Heart right ventricle (tissue), 16 donors: ENCODE results near the gene RRP8. TPM values are rescaled to one million over a fixed set of nuclear protein-coding genes. Genes with fewer than 3 reads are reported as not detected.

Source experiments
- ATAC-seq, 8 donors: fragments of 200-7000 bp; cut with Tn5 transposase; one replicate each; pipeline ENCODE4 v1.9.1; 2020; ENCODE audit warnings: mild to moderate bottlenecking in 8 of 8, moderate library complexity in 8 of 8, moderate number of reproducible peaks in 1 of 8
- DNase-seq, 2 donors: peaks; one replicate each; pipeline ENCODE4 v3.0.0-alpha.2; 2020
- H3K27ac ChIP-seq, 10 donors: fragments of 200-600 bp; sonication (generic) in 2 of 10; one replicate each; pipeline versions ENCODE4 v1.5.0 to v1.8.0; 2020 to 2022; ENCODE audit warnings: mild to moderate bottlenecking in 3 of 10
- H3K27me3 ChIP-seq, 7 donors: fragments of 200-600 bp; one replicate each; pipeline ENCODE4 v1.8.0; 2021 to 2022; ENCODE audit warnings: mild to moderate bottlenecking in 2 of 7
- H3K36me3 ChIP-seq, 9 donors: fragments of 200-600 bp; sonication (generic) in 1 of 9; one replicate each; pipeline versions ENCODE4 v1.5.0 to v1.8.0; 2020 to 2022; ENCODE audit warnings: mild to moderate bottlenecking in 2 of 9
- H3K4me1 ChIP-seq, 9 donors: fragments of 200-600 bp; sonication (generic) in 1 of 9; one replicate each; pipeline versions ENCODE4 v1.5.0 to v1.8.0; 2020 to 2022; ENCODE audit warnings: mild to moderate bottlenecking in 4 of 9
- H3K4me3 ChIP-seq, 10 donors: fragments of 200-600 bp; sonication (generic) in 2 of 10; one replicate each; pipeline versions ENCODE4 v1.5.0 to v1.8.0; 2020 to 2022; ENCODE audit warnings: mild to moderate bottlenecking in 7 of 10, moderate library complexity in 2 of 10
- H3K9me3 ChIP-seq, 11 donors: fragments of 200-600 bp in 10 of 11; sonication (generic) in 2 of 11; one replicate each; pipeline versions ENCODE4 v1.5.0 to v1.8.0; 2013 to 2022; ENCODE audit warnings: mild to moderate bottlenecking in 2 of 11, control low read depth in 1 of 11, moderate library complexity in 1 of 11
- WGBS, 2 donors: extraction: QIAGEN DNeasy Blood & Tissue Kit; methylation state at CpG; one replicate each; pipeline ENCODE4 v1.1.7; 2013; ENCODE audit warnings: inconsistent platforms in 1 of 2; 5-methylcytosine and 5-hydroxymethylcytosine counted together
- intact Hi-C, 10 donors: fragments of 100-400 bp; cut with DNase I; formaldehyde crosslinking; loops; one replicate each; pipeline versions ENCODE4 v1.11.1 to v1.14.2; 2022
- long read RNA-seq, 3 donors: library from polyadenylated mRNA; unstranded; transcript quantifications; one replicate each; pipeline ENCODE4 v2.0.0, GENCODE V29; 2020 to 2021
- polyA plus RNA-seq, 2 donors: library from polyadenylated mRNA; stranded (reverse); fragments of 200-250 nt; gene quantifications; one replicate each; pipeline ENCODE4 v1.2.3, GENCODE V29; 2013
- total RNA-seq, 10 donors: library from RNA; stranded (reverse); fragmentation: NEBNext Ultra II Directional in 3 of 10; extraction: Animal tissue kit (Norgen Biotek cat#: 25700) in 3 of 10; gene quantifications; one replicate each; pipeline versions ENCODE4 v1.2.1 to v1.2.4, GENCODE V29; 2021 to 2023
- TF ChIP-seq, protein P1 (sequence below), 9 donors: fragments of 200-600 bp; sonication (generic) in 2 of 9; IDR thresholded peaks; one replicate each; pipeline versions ENCODE4 v1.5.0 to v1.8.0; 2021 to 2022; ENCODE audit warnings: antibody characterized with exemption in 9 of 9, mild to moderate bottlenecking in 5 of 9, moderate library complexity in 1 of 9
- donor health status: Arrhythmogenic right ventricular cardiomyopathy.
- donor health status: ischemic (EF 13 %, LVEDD 7.1; RV severe dilation, severe dysfunction).
- donor health status: healthy with polysubstance abuse.
- donor health status: DM: no; HTN: yes; CAD: no.
- donor health status: DM: no; HTN: no; CAD: no.
- donor health status: ischemic (EF 25% LVEDD 6.9; RV normal size, moderate dysfunction).
- donor health status: ischemic (EF 25% LVEDD 5.7; RV mildly dilated, moderate dysfunction).
- donor health status: healthy.
- donor health status: DM: yes; HTN: yes; CAD: no.
- donor health status: Ischemic cardiomyopathy.
- donor health status: ischemic (EF 35%, LVEDD 5.7; RV mildly dilated, moderate dysfunction).
- donor health status: nonischemic (EF 11% LVEDD 7.7; RV severe dilation, severe dysfunction).
- donor health status: DM: yes; HTN: yes; CAD: no.
- donor health status: PGD.
- donor health status: ischemic (EF 29% LVEDD 5.4; RV normal size, mild dysfunction).
- donor health status: nonischemic (EF 23%, LVEDD 6.1; RV moderate dilation, normal function).

Gene RRP8
- total RNA-seq (10 to 100 TPM; 12.1 to 23.3 (median 20.5) TPM), polyA plus RNA-seq (10 to 100 TPM; 16.1 to 23.0 TPM)
- long read RNA-seq, donor 1, full-length matches to known transcripts = 19 of 28 reads
- long read RNA-seq, donor 1, partial matches to known transcripts = 1 of 28 reads
- long read RNA-seq, donor 1, other reads (novel, unspliced or antisense) = 8 of 28 reads
- long read RNA-seq, donor 2, full-length matches to known transcripts = 13 of 21 reads
- long read RNA-seq, donor 2, partial matches to known transcripts = 2 of 21 reads
- long read RNA-seq, donor 2, other reads (novel, unspliced or antisense) = 6 of 21 reads
- long read RNA-seq, donor 3, full-length matches to known transcripts = 31 of 57 reads
- long read RNA-seq, donor 3, partial matches to known transcripts = 5 of 57 reads
- long read RNA-seq, donor 3, other reads (novel, unspliced or antisense) = 21 of 57 reads

- peak; percentile 85 to 94 (median 92) for ATAC-seq
- WGBS, 2 donors = 0 to 1% methylated on average over 68 to 72 of the region's 72 CpGs
- Histone ChIP-seq H3K27ac (peak within 1 kb of the TSS; percentile 93 to 99 (median 97)), H3K4me1 (peaks cover 15 to 80% (median 69%) of the 10 kb centered on the region in 9 donors), H3K9me3 (no peaks in the 10 kb centered on the region), H3K27me3 (no peaks in the 10 kb centered on the region), H3K4me3 (peak within 1 kb of the TSS; percentile 63 to 97 (median 82)), H3K36me3 (peaks cover 0 to 51% (median 31%) of the 10 kb centered on the region in 9 donors)
- TF ChIP-seq, protein P1, sequence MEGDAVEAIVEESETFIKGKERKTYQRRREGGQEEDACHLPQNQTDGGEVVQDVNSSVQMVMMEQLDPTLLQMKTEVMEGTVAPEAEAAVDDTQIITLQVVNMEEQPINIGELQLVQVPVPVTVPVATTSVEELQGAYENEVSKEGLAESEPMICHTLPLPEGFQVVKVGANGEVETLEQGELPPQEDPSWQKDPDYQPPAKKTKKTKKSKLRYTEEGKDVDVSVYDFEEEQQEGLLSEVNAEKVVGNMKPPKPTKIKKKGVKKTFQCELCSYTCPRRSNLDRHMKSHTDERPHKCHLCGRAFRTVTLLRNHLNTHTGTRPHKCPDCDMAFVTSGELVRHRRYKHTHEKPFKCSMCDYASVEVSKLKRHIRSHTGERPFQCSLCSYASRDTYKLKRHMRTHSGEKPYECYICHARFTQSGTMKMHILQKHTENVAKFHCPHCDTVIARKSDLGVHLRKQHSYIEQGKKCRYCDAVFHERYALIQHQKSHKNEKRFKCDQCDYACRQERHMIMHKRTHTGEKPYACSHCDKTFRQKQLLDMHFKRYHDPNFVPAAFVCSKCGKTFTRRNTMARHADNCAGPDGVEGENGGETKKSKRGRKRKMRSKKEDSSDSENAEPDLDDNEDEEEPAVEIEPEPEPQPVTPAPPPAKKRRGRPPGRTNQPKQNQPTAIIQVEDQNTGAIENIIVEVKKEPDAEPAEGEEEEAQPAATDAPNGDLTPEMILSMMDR (IDR thresholded peaks at IDR 0.05) = peak in 6 of 9 donors; percentile 13 to 64 (median 43)
- intact Hi-C loops = loop anchor here in 7 of 10 donors (1.0 to 10.0 kb wide), 9 partner anchors 56 to 121 kb away; partner anchors contain the start of genes MRPL17 (in 5 of the 7), ARFIP2 (in 2 of the 7) and TIMM10B (in 2 of the 7)
- peak; percentile 92 to 93 for DNase-seq
Observed at GRCh38 chr11:6603287-6604080, at the start of gene RRP8, which contains the start of gene ILK. TSS of gene RRP8 (minus strand) at chr11:6603616. CDS start at chr11:6603502, 114 bp downstream. TSS of gene ILK (plus strand) at chr11:6603774. CDS start at chr11:6604272, 498 bp downstream.

GRCh38 chr11:6653097-6653496 is 49.7 kb upstream of the RRP8 start:
- DNase-seq (no peak), ATAC-seq (no peak)
- no peak overlapping the region for H3K4me3 ChIP-seq
- no peaks in the 10 kb centered on the region for H3K9me3 ChIP-seq
- intact Hi-C loops = loop anchor here in 1 of 10 donors (5.0 kb wide), 1 partner anchor 41 kb away; the partner anchor contains the start of gene TAF10
- H3K27me3 ChIP-seq = peaks cover 0 to 24% (median 0%) of the 10 kb centered on the region in 7 donors
- H3K27ac ChIP-seq = peak overlapping the region in 3 of 10 donors; percentile 2 to 94 (median 18)
- no peaks in the 10 kb centered on the region for H3K36me3 ChIP-seq
- TF ChIP-seq, protein P1 (IDR thresholded peaks at IDR 0.05) = no peak
- peaks cover 8 to 79% (median 32%) of the 10 kb centered on the region in 9 donors for H3K4me1 ChIP-seq
- 90 to 96% methylated on average over 1 of the region's 1 CpG for WGBS, 2 donors

DNA sequence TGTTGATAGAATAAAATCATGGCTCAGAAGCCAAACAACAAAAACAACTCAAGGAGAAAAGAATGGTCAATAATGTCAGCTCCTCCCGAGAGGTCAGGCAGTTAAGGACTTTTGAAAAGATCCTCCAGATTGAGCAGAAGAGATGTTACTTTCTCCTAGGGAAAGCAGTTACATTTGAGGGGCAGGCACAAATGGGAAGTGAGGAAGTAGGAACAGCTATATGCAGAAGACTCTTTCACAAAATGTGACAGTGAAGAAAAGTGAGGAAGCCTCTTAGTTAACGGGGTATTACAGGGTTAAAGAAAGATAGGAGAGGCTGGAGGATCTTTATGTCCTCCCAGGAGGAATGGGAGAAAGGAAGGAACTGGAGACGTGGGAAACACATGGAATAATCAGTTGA is 48.8 kb upstream of the RRP8 start:
- ATAC-seq = no peak
- WGBS, 2 donors = 50 to 62% methylated on average over 3 of the region's 3 CpGs
- no peak for DNase-seq
- Histone ChIP-seq H3K27me3 (peaks cover 0 to 21% (median 0%) of the 10 kb centered on the region in 7 donors), H3K4me3 (no peak overlapping the region), H3K9me3 (no peaks in the 10 kb centered on the region), H3K4me1 (peaks cover 9 to 79% (median 41%) of the 10 kb centered on the region in 9 donors), H3K27ac (peak overlapping the region in 2 of 10 donors; percentile 18 to 94), H3K36me3 (no peaks in the 10 kb centered on the region)
- TF ChIP-seq, protein P1 (IDR thresholded peaks at IDR 0.05) = no peak
- intact Hi-C loops = loop anchor here in 1 of 10 donors (5.0 kb wide), 1 partner anchor 40 kb away; the partner anchor contains the start of gene TAF10

DNA sequence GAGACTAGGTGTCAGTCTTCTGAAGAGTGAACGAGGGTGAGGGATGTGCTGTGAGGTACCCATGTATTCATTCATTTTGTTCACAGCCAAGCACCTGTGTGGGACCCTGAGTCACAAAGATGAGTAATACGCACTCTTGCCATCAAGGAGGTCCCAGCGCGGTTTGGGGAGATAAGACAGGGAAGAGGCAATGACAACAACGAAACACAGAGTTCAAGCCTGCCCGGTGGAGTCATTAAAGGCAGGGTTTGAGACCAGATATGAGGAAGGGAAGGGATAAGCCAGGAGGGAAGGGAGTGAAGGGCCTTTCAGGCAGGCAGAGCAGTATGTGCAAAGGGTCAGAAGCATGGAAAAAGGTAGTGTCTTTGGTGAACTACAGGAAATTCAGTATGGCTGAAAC is 47.6 kb upstream of the RRP8 start:
- TF ChIP-seq, protein P1 (IDR thresholded peaks at IDR 0.05) = no peak
- intact Hi-C loops = loop anchor here in 1 of 10 donors (5.0 kb wide), 1 partner anchor 39 kb away; the partner anchor contains the start of gene TAF10
- Histone ChIP-seq H3K27ac (peak overlapping the region in 1 of 10 donors; percentile 94), H3K27me3 (peaks cover 0 to 10% (median 0%) of the 10 kb centered on the region in 7 donors), H3K36me3 (no peaks in the 10 kb centered on the region), H3K9me3 (no peaks in the 10 kb centered on the region), H3K4me3 (no peak overlapping the region), H3K4me1 (peaks cover 10 to 80% (median 53%) of the 10 kb centered on the region in 9 donors)
- DNase-seq = no peak
- ATAC-seq = no peak
- 48 to 54% methylated on average over 6 of the region's 6 CpGs for WGBS, 2 donors
